ENCODE measurements around the gene GCN1. TPM values are rescaled to one million over a fixed set of nuclear protein-coding genes. Genes with fewer than 3 reads are reported as not detected.
A peak's percentile ranks its signal among the peaks of the same experiment; 100 is the strongest.

The GCN1 gene
- total RNA-seq, 1 donor from 2014 or later, result 52.4 TPM

- Histone ChIP-seq H3K4me3 (ENCODE audit: low read depth, low read length) (no peak overlapping the region), H3K27me3 (ENCODE audit: control insufficient read depth, insufficient read depth, low read length) (no peaks in the 10 kb centered on the region), H3K36me3 (ENCODE audit: control insufficient read depth, insufficient read depth, low read length) (peaks cover 30% of the 10 kb centered on the region)
- FAIRE-seq (no peak), DNase-seq (ENCODE audit: low read depth) (peak; percentile 88)
- peak; percentile 23 for TF ChIP-seq CTCF (IDR thresholded peaks at IDR 0.05; ENCODE audit: insufficient read depth, low read length, severe bottlenecking)
Observed at GRCh38 chr12:120181991-120182631, 12.4 kb downstream of the GCN1 start.

- FAIRE-seq (no peak), DNase-seq (ENCODE audit: low read depth) (no peak)
- Histone ChIP-seq H3K27me3 (ENCODE audit: control insufficient read depth, insufficient read depth, low read length) (no peaks in the 10 kb centered on the region), H3K4me3 (ENCODE audit: low read depth, low read length) (no peak overlapping the region), H3K36me3 (ENCODE audit: control insufficient read depth, insufficient read depth, low read length) (peaks cover 32% of the 10 kb centered on the region)
- TF ChIP-seq CTCF (IDR thresholded peaks at IDR 0.05; ENCODE audit: insufficient read depth, low read length, severe bottlenecking), result no peak
Observed at GRCh38 chr12:120180975-120181374, 13.5 kb downstream of the GCN1 start.

- DNase-seq (ENCODE audit: low read depth) (no peak), FAIRE-seq (no peak)
- H3K4me3 ChIP-seq (ENCODE audit: low read depth, low read length), result no peak overlapping the region
- no peak for TF ChIP-seq CTCF (IDR thresholded peaks at IDR 0.05; ENCODE audit: insufficient read depth, low read length, severe bottlenecking)
- no peaks in the 10 kb centered on the region for H3K27me3 ChIP-seq (ENCODE audit: control insufficient read depth, insufficient read depth, low read length)
- H3K36me3 ChIP-seq (ENCODE audit: control insufficient read depth, insufficient read depth, low read length), result peaks cover 43% of the 10 kb centered on the region
Observed at GRCh38 chr12:120175537-120175936, 19.0 kb downstream of the GCN1 start.

- no peak for TF ChIP-seq CTCF (IDR thresholded peaks at IDR 0.05; ENCODE audit: insufficient read depth, low read length, severe bottlenecking)
- no peak overlapping the region for H3K4me3 ChIP-seq (ENCODE audit: low read depth, low read length)
- FAIRE-seq (no peak), DNase-seq (ENCODE audit: low read depth) (no peak)
- H3K27me3 ChIP-seq (ENCODE audit: control insufficient read depth, insufficient read depth, low read length), result no peaks in the 10 kb centered on the region
- peaks cover 44% of the 10 kb centered on the region for H3K36me3 ChIP-seq (ENCODE audit: control insufficient read depth, insufficient read depth, low read length)
Observed at GRCh38 chr12:120175062-120175461, 19.5 kb downstream of the GCN1 start.

GRCh38 chr12:120172053-120172452, 22.5 kb downstream of the GCN1 start:
- DNase-seq (ENCODE audit: low read depth), result no peak
- no peak for FAIRE-seq
- Histone ChIP-seq H3K27me3 (ENCODE audit: control insufficient read depth, insufficient read depth, low read length) (no peaks in the 10 kb centered on the region), H3K36me3 (ENCODE audit: control insufficient read depth, insufficient read depth, low read length) (peaks cover 32% of the 10 kb centered on the region), H3K4me3 (ENCODE audit: low read depth, low read length) (no peak overlapping the region)
- no peak for TF ChIP-seq CTCF (IDR thresholded peaks at IDR 0.05; ENCODE audit: insufficient read depth, low read length, severe bottlenecking)

GRCh38 chr12:120170631-120171030, 23.9 kb downstream of the GCN1 start:
- peaks cover 25% of the 10 kb centered on the region for H3K36me3 ChIP-seq (ENCODE audit: control insufficient read depth, insufficient read depth, low read length)
- no peak for TF ChIP-seq CTCF (IDR thresholded peaks at IDR 0.05; ENCODE audit: insufficient read depth, low read length, severe bottlenecking)
- H3K4me3 ChIP-seq (ENCODE audit: low read depth, low read length), result no peak overlapping the region
- H3K27me3 ChIP-seq (ENCODE audit: control insufficient read depth, insufficient read depth, low read length), result no peaks in the 10 kb centered on the region
- DNase-seq (ENCODE audit: low read depth) (no peak), FAIRE-seq (no peak)

All from bronchial epithelial cell (primary cell).